HG03432 (cell line): Measurements from ENCODE around the gene LDLRAD4.

Experiments
- ATAC-seq: cut with Tn5 transposase; IDR thresholded peaks from one replicate; pipeline ENCODE4 v1.9.1; 2021; ENCODE audit warnings: mild to moderate bottlenecking, moderate library complexity; ENCODE audit not compliant: unreplicated experiment

The LDLRAD4 gene

DNA sequence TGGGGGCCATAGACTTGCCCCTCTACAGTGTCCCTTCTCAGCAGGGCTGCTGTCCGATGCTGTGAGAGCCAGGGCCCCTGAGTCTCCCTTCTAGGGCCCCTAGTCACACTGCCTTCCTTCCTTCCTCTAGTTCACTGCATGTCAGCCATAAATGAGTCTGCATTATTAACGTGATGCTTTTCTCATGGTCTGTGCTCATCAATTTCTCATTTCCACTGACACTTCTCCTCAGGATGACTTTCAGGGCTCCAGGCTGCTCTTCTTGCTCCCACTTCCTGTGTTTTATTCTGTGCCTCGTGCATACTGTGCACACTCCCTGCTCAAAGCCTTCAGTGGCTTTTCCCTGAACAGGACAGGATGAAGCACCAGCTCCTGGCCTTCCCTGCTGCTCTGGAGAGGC is 361.3 kb downstream of the LDLRAD4 start:
- ATAC-seq = no peak

DNA sequence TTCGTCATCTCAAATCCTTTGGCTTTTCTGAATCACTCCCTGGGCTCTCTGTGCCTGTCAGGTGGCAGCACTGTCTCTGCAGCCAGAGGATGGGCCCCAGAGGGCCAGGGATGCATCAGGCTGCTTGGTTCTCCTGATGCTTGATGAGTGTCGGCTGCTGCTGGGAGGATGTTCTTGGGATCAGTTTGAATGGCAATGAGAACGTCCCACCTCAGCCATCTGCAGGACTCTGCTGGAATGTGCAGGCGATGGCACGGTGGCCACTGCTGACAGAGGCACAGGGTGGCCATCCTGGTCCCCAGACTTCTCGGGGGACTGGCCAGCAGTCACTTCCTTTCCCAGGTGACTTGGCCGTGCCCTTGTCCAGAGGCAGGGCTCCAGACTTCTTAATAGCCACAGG is 361.8 kb downstream of the LDLRAD4 start:
- no peak for ATAC-seq

DNA sequence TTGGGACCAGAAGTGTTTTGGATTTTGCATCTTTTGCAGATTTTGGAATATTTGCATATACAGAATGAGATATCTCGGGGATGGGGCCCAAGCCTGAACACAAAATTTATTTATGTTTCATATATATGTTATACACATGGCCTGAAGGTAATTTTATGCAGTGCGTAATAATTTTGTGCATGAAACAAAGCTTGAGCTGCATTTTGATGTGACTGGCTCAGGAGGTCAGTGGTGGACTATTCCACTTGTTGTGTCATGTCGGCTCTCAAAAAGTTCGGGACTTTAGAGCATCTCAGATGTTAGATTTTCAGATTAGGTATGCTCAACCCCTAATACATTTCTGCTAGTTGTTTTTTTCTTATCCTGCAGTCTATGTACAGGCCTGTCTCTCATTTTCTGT is 362.4 kb downstream of the LDLRAD4 start:
- no peak for ATAC-seq

DNA sequence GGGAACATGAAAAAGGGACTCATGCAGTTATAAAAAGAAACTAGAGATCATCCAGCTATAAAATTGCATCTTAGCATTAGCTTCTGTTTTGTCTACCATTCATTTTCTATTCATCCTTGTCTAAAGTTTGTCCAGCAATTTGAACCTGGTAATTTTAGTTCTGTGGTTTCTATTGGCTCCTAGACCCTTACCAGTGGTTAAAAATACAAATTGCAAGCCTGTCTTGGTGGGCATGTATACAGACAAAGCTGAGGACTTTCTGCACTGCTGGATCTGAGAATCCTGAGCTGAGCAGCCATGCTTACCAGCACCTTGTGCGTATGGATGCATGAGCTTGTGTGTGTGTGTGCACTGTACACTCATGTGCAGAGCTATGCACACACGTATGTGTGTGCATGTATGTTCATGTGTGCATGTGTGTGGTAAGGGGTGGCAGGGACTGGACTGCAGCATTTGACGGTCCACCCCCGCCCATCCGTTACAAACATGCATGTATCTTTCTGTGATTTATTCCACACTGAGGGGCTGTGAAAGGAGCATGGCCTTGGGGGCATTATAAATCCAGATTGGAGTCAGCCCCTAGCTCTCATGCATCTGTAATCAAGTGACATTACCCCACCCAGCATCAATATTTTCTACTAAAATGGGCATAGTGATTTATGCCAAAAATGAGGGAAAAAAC is 363.1 kb downstream of the LDLRAD4 start:
- no peak for ATAC-seq

DNA sequence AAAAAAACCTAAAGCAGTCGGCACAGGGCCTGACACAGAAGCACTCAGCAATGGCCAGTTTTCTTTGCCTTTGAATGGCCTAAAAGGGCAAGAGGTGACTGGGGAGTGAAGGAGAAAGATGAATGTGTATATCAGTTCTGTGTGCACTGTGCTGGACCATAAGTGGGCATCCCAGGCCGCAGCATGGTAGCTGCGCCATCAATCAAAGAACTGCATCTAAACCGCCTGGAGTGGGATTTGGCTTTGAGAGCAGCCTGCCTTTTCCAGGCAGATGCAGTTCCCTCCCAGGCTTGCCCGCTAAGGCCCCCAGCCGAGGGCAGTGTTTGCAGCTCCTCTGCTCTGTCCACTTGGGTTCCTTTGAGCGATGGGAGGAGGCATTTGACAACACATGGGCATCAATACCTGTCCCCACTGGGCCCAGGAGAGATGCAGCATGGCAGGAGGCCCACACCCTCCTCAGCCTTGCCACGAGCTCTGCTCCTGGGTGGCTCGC is 363.7 kb downstream of the LDLRAD4 start:
- no peak for ATAC-seq

DNA sequence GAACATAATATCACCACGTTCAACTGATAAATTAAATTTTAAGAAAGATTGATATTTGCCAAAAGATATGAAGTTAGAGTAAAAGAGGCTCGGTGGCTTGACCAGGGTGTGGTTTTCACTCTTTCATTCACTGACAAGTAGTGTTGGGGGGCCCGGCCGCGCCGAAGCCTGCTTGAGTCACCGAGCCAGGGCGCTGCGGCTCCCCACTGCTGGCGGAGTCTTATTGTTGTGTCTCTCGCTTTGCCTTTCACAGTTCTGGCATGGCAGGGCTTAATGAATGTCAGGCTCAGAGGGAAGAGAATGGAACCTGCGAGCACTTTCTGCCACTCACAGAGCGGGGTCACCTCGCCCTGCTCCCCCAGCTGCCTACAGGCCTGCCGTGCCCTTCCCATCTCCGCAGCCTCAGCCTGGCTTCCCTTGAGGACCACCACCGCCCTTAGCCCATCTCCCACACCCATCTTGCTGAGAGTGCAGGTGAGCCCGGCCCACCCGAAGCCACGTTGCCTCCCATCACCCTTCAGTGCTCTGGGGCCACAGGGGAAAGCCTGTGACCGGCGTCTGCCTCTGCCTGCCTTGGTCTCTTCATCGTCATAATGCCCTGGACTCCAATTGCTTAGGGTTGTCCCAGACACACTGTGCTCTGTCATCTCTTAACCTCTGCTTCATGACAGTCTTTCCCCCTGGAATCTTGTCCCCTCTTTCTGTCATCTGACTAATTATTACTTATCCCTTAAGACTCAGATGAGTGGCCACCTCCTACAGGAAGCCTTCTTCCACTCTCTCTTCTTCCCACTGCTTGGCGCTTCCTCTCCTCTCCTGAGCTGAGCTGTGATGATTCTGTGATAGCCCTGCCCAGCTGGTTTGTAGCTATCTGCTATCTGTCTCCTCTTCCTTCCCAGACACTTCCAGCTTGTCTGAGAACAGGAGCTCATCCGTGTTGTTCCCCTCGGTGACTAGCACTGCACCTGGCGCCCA is 365.3 kb downstream of the LDLRAD4 start:
- ATAC-seq = no peak

DNA sequence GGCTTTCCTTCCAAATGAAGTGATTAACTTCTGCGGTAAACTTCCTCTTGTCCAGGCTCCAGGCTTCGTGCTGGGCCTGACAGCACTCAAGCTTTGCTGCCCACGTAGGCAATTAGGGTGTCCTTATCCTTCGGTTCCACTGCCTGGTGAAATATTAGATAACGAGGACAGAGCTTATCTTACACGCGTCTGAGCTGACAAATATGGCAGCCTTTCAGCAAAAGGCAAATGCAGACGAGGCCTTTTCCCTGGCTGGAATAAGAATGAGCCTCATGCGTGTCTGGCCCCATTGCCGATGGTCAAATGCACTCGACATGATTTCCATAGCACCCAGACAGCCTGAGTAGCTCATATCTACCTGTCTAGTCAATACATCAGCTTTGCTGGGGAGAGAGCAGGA is 366.3 kb downstream of the LDLRAD4 start:
- ATAC-seq = no peak

DNA sequence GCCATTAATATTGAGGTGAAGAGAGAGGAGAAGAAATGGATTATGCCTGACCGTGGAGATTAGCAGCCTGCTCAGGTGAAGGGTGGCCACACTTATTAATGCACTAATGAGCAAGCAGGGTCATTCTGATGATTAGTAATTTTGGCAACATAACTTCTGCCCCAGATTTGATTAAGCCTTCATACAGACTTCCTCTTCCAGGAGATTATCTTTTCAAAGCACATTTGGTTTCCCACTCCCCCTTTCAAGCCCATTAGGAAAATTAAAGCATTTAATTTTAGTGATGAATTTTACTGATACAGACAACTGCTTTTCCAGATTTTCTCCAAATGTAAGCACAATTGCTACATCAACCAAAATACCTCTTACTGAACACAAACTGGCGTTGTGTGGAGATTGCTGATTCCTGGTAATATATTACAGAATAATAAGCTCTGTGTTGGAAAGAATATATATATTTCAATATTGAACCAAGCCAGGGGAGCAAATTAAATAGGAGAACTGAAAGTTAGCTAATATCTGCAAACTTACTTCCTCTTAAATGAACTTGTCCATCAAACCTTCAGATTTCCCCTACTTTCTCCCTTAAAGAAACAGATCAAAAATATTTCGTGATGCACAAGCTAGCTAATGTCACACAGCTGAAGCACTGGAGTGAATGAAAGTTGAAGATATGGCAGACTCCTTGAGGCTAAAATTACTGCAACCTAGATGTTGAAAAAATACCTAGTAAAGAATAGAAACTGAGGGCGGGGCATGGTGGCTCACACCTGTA is 367.0 kb downstream of the LDLRAD4 start:
- peak; percentile 51 for ATAC-seq

DNA sequence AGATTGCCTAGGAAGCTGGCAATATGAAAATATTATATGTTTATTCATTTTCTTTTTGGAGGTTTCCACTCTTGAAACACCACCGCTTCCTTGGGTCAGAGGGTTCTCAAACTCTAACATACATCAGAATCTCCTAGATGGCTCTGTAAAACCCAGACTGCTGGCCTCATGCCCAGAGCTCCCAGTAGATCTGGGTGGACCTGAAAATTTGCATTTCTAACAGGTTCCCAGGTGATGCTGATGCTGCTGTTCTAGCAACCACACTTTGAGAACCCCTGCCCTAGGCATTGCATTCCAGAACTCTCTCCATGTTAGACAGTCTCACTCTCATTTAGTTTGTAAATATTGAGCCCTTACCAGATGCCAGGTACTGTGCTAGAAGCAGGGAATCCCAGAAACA is 368.4 kb downstream of the LDLRAD4 start:
- ATAC-seq = no peak

DNA sequence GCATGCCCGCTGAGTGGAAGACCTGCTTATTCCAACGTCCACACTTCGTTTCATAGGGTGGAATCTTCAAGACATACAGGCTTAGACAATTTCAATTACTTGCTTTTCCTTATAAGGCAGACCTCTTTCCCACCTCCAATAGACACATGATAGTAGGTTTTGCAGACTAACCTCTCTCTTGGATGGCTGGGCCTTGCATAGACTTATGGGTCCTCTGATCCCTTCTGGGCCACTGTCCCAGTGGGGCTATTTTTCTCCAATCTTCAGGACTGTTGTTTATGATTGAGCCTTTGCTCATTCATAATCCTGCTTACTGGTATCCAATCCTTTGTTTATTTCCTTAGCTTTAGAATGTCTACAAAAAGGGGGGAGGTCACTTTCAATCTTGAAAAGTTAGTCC is 368.9 kb downstream of the LDLRAD4 start:
- no peak for ATAC-seq

DNA sequence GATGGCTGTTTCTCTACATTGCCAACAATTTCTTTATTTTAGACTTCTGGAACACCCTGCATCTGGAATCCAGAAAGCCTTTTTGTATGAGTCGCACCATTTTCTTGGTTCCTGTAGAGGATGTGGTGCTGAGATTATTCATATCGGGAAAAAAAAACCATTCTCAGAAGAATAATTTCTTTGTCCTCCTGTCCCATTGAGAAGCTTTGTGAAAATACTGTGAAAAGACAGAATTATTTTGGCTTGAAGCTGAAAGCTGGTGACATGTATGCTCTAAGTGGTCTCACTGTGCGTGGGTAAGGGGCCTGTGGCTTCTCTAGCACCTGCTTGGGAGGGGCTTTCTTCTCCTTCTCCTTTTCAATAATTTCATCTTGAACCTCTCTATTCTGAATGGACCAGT is 369.4 kb downstream of the LDLRAD4 start:
- no peak for ATAC-seq

DNA sequence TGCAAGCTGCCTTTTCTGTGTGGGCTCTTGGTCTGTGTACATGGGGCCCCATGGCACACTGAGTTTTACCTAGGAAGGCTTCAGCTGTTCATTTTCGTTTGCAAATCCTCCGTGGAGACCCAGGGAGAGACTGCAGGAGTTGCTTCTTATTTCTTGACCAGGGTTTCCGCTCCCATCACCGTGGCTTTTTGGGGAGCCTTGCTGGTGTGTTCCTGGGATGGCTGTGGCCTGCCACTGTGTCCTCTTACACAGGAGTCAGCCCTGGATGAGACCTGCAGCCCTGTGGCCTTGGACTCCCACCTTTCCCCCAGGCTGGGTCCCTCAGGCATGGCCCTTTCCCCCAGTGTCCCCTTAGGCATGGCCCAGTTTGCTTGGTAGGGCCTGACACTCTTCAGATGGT is 370.8 kb downstream of the LDLRAD4 start:
- ATAC-seq = no peak

DNA sequence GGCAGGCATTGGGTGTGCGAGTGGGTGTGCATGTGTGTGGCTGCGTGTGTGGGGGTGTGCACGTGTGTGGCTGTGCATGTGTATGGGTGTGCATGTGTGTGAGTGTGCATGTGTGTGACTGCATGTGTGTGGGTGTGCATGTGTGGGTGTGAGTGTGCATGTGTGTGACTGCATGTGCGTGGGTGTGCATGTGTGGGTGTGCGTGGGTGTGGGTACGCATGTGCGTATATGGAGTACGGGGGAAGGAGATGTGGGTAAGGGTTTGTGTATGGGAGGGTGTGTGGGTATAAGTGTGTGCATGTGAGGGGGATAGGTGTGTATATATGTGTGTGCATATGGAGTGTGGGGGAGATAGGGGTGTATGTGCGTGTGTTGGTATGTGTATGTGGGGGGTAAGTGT is 371.4 kb downstream of the LDLRAD4 start:
- ATAC-seq = no peak

DNA sequence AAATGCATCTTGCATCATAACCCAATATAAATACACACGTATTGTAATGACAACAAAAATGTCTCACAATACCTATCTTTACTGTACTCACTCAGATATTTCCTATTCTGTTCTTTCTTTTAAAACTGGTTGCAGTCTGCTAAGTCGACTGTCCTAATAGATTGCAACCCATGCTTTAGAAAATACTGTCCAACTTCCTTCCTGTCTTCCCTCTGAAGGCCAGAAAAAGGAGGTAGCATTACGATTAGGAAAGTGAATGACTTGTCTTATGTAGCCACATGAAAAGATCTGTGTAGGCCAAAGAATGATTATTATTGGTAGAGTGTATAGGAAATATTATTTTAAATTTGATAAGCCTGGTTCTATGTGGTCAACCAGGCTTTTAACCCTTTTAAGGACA is 373.7 kb downstream of the LDLRAD4 start:
- ATAC-seq = no peak

DNA sequence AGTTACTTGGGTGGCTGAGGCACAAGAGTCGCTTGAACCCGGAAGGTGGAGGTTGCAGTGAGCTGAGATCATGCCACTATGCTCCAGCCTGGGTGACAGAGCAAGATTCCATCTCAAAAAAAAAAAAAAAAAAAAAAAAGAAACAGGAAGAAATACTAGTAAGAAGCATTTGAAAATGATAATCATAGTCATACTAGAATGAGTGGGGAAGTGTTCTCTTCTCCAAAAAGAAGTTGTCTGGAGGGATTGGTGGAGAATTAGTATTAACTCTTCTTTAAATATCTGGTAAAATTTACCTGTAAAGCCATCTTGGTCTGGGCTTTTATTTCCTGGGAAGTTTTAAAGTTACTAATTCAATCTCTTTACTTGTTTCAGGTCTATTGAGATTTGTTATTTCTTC is 376.0 kb downstream of the LDLRAD4 start:
- ATAC-seq = no peak

DNA sequence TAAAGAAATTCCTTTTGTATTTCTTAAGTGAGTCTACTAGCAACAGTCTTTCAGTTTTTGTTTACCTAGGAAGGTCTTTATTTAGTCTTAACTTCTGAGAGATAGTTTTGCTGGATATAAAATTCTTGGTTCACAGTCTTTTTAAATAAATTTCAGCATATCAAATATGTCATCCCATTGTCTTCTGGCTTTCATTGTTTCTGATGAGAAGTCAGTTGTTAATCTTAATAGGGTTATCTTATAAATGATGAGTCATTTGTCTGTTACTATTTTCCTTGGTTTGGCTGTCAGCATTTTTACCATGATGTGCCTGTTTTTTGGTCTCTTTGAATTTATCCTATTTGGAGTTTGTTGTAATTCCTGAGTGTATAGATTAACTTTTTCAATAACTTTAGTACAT is 378.5 kb downstream of the LDLRAD4 start:
- ATAC-seq = no peak

DNA sequence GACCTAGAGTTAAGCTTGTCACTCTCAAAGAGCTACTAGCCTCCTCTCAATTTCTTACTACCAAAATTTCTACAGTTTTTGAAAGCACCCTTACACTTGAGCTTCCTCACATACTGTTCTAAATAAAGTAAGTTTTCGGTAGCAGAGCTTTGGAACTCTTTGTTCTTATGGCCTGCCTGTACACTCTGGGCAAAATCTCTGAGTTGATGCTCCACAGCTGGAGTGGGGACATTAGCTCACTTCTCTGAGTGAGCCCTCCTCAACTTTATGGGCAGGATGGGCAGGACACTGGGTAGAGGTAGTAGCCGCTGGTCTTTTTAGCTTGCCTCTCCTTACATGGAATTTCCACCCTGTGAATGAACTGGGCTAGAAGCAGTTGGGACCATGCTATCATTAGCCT is 380.0 kb downstream of the LDLRAD4 start:
- ATAC-seq = no peak

DNA sequence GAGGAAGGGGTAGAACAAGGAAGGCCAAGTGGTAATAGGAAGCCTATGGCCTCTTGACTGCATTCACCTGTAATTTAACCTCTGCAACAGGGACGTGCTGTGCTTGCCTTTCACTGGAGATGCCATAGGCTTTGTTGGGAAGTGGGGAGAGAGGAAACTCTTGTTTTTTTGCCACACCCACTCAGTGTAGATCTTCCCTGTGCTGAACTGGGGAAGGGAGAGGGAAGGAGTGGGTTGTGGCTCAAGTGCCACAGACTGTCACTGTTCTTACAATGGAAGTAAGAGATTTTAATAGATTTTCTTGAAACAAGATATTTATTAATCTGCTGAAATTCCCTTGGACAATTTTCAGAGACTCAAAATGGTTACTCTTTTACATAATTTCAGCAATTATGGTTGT is 380.5 kb downstream of the LDLRAD4 start:
- ATAC-seq = no peak

DNA sequence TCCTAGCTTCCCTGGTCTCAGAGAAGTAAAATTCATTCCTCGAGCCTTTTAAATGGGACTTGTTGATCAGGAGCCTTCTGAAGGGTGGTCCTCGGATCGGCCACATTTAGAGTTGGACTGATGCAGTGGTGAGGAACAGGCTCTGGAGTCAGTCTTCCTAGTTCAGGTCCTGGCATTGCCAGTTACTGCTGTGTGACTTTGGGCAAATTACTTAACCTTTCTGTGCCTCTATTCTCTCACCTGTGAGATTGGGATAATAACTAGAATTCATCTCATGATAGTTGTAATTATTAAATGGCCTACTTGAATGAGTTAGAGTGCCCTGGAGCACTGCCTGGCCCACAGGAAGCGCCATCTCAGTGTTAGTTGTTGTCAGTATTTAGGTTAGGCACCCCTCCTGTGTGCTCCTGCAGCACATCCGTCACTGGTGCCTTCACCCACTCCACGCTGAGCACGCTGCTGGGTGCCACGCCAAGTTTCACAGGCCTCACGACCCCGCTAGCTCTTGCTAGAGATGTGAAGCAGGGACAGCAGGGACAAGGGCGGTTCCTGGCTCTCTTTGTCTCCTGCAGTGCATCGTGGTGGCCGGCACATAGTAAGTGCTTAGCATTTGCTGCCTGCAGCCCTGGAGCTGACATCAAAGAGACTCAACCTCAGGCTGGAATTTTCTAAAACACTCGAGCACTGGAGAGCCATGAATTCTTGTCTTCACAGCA is 384.9 kb downstream of the LDLRAD4 start:
- no peak for ATAC-seq

DNA sequence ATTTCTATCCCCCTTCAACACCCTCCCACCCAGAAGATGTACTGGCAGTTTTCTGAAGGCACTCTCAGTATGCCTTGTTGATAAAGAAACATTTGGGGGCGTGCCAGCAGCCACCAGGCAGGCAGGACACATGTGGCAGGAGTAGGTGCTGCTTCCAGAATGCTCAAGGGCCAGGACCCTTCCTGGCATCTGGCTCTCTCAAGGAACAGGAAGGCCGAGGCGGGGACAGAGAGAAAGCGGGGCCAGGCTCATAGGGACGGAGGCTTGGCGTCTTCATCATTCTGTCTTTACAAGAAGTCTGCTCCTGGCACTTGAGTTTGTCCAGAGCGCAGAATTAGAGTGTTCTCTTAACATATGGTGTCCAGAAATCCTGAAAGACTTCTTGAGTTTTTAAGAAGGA is 386.2 kb downstream of the LDLRAD4 start:
- ATAC-seq = no peak

DNA sequence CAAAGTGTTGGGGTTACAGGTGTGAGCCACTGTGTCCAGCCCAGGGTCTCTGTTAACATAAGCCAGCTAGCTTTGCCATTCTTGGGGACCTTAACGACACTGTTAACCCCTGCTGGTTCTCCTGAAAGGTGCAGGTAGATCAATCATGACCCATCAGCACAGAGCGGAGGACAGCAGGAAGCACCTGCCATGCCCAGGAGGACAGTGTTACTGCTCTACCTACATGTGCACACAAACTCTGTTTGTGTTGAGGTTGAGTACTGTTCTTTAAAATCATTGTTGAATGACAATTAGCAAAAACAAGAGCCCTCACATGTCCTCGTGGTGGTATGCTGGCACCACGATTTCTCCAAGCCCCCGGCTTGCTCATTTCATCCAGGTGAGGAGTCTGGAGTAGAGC is 386.9 kb downstream of the LDLRAD4 start:
- no peak for ATAC-seq
